Neural cell (in vitro differentiated cells): Measurements from ENCODE around the gene SKA2. TPM values are rescaled to one million over a fixed set of nuclear protein-coding genes. Genes with fewer than 3 reads are reported as not detected.

ENCODE experiments used
- H2AFZ ChIP-seq: fragments of 200-600, 300-800 bp; sonication (generic), shearing (Covaris generic); 2 replicates; pipeline ENCODE4 v1.6.0; 2014; ENCODE audit warnings: low read depth, mild to moderate bottlenecking, antibody characterized with exemption, low read length, moderate library complexity
- H3F3A ChIP-seq: fragments of 200-600 bp; shearing (Covaris generic); 2 replicates; pipeline ENCODE4 v1.6.1; 2016; ENCODE audit warnings: mild to moderate bottlenecking, moderate library complexity, mixed read lengths, antibody characterized with exemption, low read length; ENCODE audit not compliant: insufficient read depth, poor library complexity, severe bottlenecking
- H3K27ac ChIP-seq: fragments of 200-600, 300-800 bp; sonication (generic), shearing (Covaris generic); 2 replicates; pipeline ENCODE4 v1.5.1; 2014; ENCODE audit warnings: mild to moderate bottlenecking, low read length, moderate library complexity
- H3K27me3 ChIP-seq: fragments of 300-800, 200-600 bp; sonication (generic), shearing (Covaris generic); 2 replicates; pipeline ENCODE4 v1.6.0; 2014; ENCODE audit warnings: mild to moderate bottlenecking, low read depth, low read length, moderate library complexity; ENCODE audit not compliant: insufficient read depth
- H3K36me3 ChIP-seq: fragments of 300-800, 200-600 bp; sonication (generic), shearing (Covaris generic); 2 replicates; pipeline ENCODE4 v1.5.1; 2014; ENCODE audit warnings: mild to moderate bottlenecking, antibody characterized with exemption, low read length, moderate library complexity; ENCODE audit not compliant: insufficient read depth
- H3K4me2 ChIP-seq: fragments of 300-800, 200-600 bp; sonication (generic), shearing (Covaris generic); 2 replicates; pipeline ENCODE4 v1.6.0; 2014; ENCODE audit warnings: mild to moderate bottlenecking, low read length
- H3K4me3 ChIP-seq: fragments of 300-800, 200-600 bp; sonication (generic), shearing (Covaris generic); 2 replicates; pipeline ENCODE4 v1.5.1; 2014; ENCODE audit warnings: mild to moderate bottlenecking, low read length, moderate library complexity
- H3K79me2 ChIP-seq: fragments of 200-600 bp; shearing (Covaris generic); replicated peaks from 2 replicates; pipeline ENCODE4 v1.6.0; 2014; ENCODE audit warnings: mild to moderate bottlenecking, low read length, moderate library complexity; ENCODE audit not compliant: insufficient read depth
- H3K9ac ChIP-seq: fragments of 300-800, 200-600 bp; sonication (generic), shearing (Covaris generic); 2 replicates; pipeline ENCODE4 v1.6.1; 2016; ENCODE audit warnings: mild to moderate bottlenecking, low read length, mixed read lengths
- H3K9me2 ChIP-seq: fragments of 200-600 bp; shearing (Covaris generic); 2 replicates; pipeline ENCODE4 v1.6.1; 2016; ENCODE audit warnings: mild to moderate bottlenecking, low read length, mixed read lengths; ENCODE audit not compliant: insufficient read depth
- H3K9me3 ChIP-seq: fragments of 200-600, 300-800 bp; sonication (generic), shearing (Covaris generic); 2 replicates; pipeline ENCODE4 v1.6.1; 2016; ENCODE audit warnings: mild to moderate bottlenecking, mixed run types, low read length, moderate library complexity, mixed read lengths
- H4K20me1 ChIP-seq: fragments of 200-600 bp; shearing (Covaris generic); 2 replicates; pipeline ENCODE4 v1.6.1; 2016; ENCODE audit warnings: mild to moderate bottlenecking, mixed run types; ENCODE audit not compliant: insufficient read depth
- EP300 ChIP-seq: fragments of 450-650 bp; conservative IDR thresholded peaks from 2 replicates; pipeline ENCODE4 v1.6.1; 2014; ENCODE audit warnings: antibody characterized with exemption, mild to moderate bottlenecking, moderate library complexity; ENCODE audit not compliant: poor library complexity, severe bottlenecking
- EZH2 ChIP-seq: fragments of 200-600, 300-800 bp; shearing (Covaris generic), sonication (generic); IDR thresholded peaks from 2 replicates; pipeline ENCODE4 v1.6.1; 2014; ENCODE audit warnings: antibody characterized with exemption, low read length, borderline replicate concordance, mild to moderate bottlenecking; ENCODE audit not compliant: insufficient read depth, poor library complexity, severe bottlenecking
- POLR2AphosphoS5 ChIP-seq: IDR thresholded peaks from 2 replicates; pipeline ENCODE4 v1.6.1; 2012
- RAD21 ChIP-seq: fragments of 450-650 bp; conservative IDR thresholded peaks from 2 replicates; pipeline ENCODE4 v1.6.1; 2014; ENCODE audit warnings: antibody characterized with exemption, mild to moderate bottlenecking, moderate library complexity
- SMC3 ChIP-seq: fragments of 450-650 bp; conservative IDR thresholded peaks from 2 replicates; pipeline ENCODE4 v1.6.1; 2014; ENCODE audit warnings: antibody characterized with exemption, mild to moderate bottlenecking, moderate library complexity; ENCODE audit not compliant: poor library complexity
- TAF1 ChIP-seq: IDR thresholded peaks from 2 replicates; pipeline ENCODE4 v1.6.1; 2012; ENCODE audit warnings: low read depth
- polyA plus RNA-seq: library from polyadenylated mRNA; depleted of rRNA; stranded (reverse); fragments of >200 nt; gene quantifications from 2 replicates; pipeline ENCODE4 v1.2.3, GENCODE V29; 2014
- TF ChIP-seq, protein P1 (sequence below): IDR thresholded peaks from 2 replicates; pipeline ENCODE4 v1.6.1; 2012; ENCODE audit warnings: borderline replicate concordance
- TF ChIP-seq, protein P2 (sequence below): fragments of 450-650 bp; IDR thresholded peaks from 2 replicates; pipeline ENCODE4 v1.5.1; 2014; ENCODE audit warnings: antibody characterized with exemption, mild to moderate bottlenecking, moderate library complexity; ENCODE audit not compliant: poor library complexity, severe bottlenecking

The SKA2 gene
- polyA plus RNA-seq, 1 donor from 2014 or later, result 336 TPM

- Histone ChIP-seq H3K9me2 (no peaks in the 10 kb centered on the region), H3K79me2 (peaks cover 9% of the 10 kb centered on the region), H3F3A (no peaks in the 10 kb centered on the region), H3K9me3 (no peaks in the 10 kb centered on the region), H3K9ac (no peak overlapping the region), H2AFZ (no peak overlapping the region), H4K20me1 (no peaks in the 10 kb centered on the region), H3K4me2 (no peak overlapping the region), H3K4me3 (no peak overlapping the region), H3K36me3 (no peaks in the 10 kb centered on the region), H3K27me3 (no peaks in the 10 kb centered on the region), H3K27ac (no peak overlapping the region)
- TF ChIP-seq EZH2, result no peak
- peak; percentile 45 for TF ChIP-seq RAD21
- no peak for TF ChIP-seq POLR2AphosphoS5
- no peak for TF ChIP-seq TAF1
- no peak for TF ChIP-seq SMC3
- TF ChIP-seq, protein P1, sequence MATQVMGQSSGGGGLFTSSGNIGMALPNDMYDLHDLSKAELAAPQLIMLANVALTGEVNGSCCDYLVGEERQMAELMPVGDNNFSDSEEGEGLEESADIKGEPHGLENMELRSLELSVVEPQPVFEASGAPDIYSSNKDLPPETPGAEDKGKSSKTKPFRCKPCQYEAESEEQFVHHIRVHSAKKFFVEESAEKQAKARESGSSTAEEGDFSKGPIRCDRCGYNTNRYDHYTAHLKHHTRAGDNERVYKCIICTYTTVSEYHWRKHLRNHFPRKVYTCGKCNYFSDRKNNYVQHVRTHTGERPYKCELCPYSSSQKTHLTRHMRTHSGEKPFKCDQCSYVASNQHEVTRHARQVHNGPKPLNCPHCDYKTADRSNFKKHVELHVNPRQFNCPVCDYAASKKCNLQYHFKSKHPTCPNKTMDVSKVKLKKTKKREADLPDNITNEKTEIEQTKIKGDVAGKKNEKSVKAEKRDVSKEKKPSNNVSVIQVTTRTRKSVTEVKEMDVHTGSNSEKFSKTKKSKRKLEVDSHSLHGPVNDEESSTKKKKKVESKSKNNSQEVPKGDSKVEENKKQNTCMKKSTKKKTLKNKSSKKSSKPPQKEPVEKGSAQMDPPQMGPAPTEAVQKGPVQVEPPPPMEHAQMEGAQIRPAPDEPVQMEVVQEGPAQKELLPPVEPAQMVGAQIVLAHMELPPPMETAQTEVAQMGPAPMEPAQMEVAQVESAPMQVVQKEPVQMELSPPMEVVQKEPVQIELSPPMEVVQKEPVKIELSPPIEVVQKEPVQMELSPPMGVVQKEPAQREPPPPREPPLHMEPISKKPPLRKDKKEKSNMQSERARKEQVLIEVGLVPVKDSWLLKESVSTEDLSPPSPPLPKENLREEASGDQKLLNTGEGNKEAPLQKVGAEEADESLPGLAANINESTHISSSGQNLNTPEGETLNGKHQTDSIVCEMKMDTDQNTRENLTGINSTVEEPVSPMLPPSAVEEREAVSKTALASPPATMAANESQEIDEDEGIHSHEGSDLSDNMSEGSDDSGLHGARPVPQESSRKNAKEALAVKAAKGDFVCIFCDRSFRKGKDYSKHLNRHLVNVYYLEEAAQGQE, result no peak
- TF ChIP-seq, protein P2, sequence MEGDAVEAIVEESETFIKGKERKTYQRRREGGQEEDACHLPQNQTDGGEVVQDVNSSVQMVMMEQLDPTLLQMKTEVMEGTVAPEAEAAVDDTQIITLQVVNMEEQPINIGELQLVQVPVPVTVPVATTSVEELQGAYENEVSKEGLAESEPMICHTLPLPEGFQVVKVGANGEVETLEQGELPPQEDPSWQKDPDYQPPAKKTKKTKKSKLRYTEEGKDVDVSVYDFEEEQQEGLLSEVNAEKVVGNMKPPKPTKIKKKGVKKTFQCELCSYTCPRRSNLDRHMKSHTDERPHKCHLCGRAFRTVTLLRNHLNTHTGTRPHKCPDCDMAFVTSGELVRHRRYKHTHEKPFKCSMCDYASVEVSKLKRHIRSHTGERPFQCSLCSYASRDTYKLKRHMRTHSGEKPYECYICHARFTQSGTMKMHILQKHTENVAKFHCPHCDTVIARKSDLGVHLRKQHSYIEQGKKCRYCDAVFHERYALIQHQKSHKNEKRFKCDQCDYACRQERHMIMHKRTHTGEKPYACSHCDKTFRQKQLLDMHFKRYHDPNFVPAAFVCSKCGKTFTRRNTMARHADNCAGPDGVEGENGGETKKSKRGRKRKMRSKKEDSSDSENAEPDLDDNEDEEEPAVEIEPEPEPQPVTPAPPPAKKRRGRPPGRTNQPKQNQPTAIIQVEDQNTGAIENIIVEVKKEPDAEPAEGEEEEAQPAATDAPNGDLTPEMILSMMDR, result peak; percentile 69
These were observed 11.0 kb upstream of the SKA2 start for GRCh38 chr17:59165933-59166342.

DNA sequence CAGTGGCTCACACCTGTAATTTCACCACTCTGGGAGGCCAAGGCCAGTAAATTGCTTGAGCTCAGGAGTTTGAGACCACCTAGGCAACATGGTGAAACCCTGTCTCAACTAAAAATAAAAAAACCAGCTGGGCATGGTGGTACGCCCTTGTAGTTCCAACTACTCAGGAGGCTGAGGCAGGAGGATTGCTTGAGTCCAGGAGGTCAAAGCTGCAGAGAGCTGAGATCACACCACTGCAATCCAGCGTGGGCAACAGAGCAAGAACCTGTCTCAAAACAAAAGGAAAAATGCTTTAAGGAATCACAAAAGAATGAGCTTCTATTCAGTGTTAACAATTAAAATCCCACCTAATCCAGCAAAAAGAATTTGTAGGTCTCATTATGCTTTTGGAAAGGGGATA lies 6.5 kb upstream of the SKA2 start:
- H3K9ac ChIP-seq, result no peak overlapping the region
- H3K79me2 ChIP-seq, result peaks cover 43% of the 10 kb centered on the region
- H3K36me3 ChIP-seq, result no peaks in the 10 kb centered on the region
- H3K27me3 ChIP-seq, result no peaks in the 10 kb centered on the region
- no peaks in the 10 kb centered on the region for H3K9me3 ChIP-seq
- no peak overlapping the region for H3K4me3 ChIP-seq
- no peaks in the 10 kb centered on the region for H3F3A ChIP-seq
- H4K20me1 ChIP-seq, result no peaks in the 10 kb centered on the region
- no peak overlapping the region for H2AFZ ChIP-seq
- no peaks in the 10 kb centered on the region for H3K9me2 ChIP-seq
- TF ChIP-seq SMC3 (no peak), EP300 (no peak), TAF1 (no peak), POLR2AphosphoS5 (no peak)
- TF ChIP-seq, protein P1, result no peak
- H3K27ac ChIP-seq, result no peak overlapping the region
- H3K4me2 ChIP-seq, result no peak overlapping the region
